ENCODE results near the gene GABRR2. TPM values are rescaled to one million over a fixed set of nuclear protein-coding genes. Genes with fewer than 3 reads are reported as not detected.

Gene GABRR2
- total RNA-seq, 1 donor from 2014 or later, result under 0.01 TPM

DNA sequence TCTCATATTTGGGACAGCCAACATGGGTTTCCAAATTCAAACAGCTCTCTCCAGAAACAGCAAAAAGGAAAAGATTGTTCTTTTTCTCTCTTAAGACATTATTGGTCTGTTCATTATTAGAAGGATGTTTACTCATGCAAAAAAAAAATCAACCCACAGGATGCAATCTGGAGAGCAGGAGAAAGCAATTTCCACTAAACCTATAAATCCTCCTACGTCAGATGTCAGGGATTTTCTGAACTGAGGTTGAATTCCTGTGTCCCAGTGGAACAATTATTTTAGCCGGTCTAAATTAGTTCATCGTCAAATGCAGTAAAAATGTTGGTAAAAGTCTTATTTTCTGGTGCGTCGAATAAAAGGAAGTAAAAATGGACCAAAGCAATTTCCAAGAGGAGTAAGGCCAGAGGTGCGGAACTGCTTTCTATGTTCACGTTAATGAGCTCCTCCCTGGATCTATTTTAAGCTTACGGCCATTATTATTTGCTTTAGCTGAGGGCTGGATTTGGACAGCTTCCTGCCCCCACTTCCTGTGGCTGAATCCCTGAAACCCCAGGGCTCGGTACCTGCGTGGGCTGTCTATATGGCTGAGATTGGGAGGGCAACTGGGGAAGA is 97.7 kb downstream of the GABRR2 start, which contains the start of gene GABRR1:
Gene GABRR1 (minus strand): TSS at position 60 of the 612 bp plus-strand sequence. CDS start 36 bp downstream, at position 24.
- FAIRE-seq (no peak), DNase-seq (ENCODE audit: low spot score in 2 of 2) (no peak)

DNA sequence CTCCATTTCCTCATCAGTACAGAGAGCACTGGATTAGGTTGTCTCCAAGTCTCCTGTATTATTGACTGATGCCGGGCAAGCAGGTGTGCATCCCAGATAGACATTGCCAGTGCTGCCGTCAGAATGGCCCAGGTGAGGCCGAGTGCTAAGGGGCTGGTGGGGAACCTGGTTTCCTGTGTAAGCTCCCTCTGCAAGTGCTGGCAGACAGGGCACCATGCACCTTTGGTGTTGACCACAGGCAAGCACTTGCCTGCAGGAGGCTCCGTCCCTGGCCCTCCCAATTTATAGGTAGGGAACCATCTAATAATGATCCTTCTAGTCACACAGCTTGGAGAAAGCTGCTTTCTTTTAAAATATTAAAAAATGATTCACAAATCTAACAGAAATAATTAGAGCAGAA is 98.7 kb downstream of the GABRR2 start:
- no peak for DNase-seq (ENCODE audit: low spot score in 2 of 2)
- FAIRE-seq, result no peak

DNA sequence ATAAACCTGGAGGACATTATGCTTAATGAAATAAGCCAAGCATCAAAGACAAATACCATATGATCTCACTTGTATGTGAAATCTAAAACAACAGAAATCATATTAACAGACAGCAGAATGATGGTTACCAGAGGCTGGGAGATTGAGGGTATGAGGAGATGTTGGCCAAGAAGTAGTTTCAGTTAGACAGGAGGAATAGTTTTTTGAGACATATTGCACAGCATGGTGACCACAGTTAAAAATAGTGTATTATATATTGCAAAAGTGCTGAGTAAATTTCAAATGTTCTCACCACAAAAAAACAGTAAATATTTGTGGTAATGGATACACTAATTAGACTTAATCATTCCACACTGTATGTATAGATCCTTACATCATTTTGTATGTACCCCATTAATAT is 99.7 kb downstream of the GABRR2 start:
- DNase-seq (ENCODE audit: low spot score in 2 of 2), result no peak
- no peak for FAIRE-seq

DNA sequence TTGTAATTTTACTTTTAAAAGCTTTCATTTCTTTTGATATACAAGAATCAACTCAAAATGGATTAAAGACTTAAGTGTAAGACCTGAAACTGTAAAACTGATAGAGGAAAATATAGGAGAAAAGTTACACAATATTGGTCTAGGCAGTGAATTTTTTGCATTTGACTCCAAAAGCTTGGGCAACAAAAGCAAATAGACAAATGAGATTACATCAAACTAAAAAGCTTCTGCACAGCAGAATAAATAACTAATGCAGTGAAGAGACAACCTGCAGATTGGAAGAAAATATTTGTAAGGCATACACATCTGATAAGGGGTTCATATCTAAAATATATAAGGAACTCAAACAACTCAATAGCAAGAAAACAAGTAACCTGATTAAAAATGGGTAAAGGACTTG is 100.9 kb downstream of the GABRR2 start:
- no peak for DNase-seq (ENCODE audit: low spot score in 2 of 2)
- no peak for FAIRE-seq

GRCh38 chr6:89212472-89212871 is 102.6 kb downstream of the GABRR2 start:
- DNase-seq (ENCODE audit: low spot score in 2 of 2) (no peak), FAIRE-seq (no peak)

DNA sequence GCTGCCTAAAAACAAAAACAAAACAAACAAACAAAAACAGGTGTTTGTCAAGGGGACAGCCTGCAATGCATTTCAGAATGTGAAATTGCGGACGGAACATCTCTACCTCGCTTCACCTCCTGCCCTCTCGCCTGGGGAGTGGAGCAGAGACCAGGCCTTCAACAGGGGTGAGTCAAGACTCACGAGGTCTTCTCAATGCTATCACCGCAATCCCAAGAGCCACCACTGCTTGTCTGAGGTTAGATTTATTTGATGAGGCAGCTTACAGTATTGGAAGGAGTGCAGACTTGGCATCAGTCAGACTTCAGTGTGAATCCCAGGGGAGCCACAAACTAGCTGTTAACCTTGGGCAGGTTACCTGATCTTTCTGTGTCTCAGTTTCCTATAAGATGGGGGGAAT is 105.6 kb downstream of the GABRR2 start:
- FAIRE-seq (no peak), DNase-seq (ENCODE audit: low spot score in 2 of 2) (no peak)

- DNase-seq (ENCODE audit: low spot score in 2 of 2), result no peak
- no peak for FAIRE-seq
Measured at GRCh38 chr6:89208551-89208950, 106.5 kb downstream of the GABRR2 start.

Other genes with a start within 250 kb of the GABRR2 start
- 72.6 TPM for gene PNRC1, start 234.5 kb downstream of the GABRR2 start, total RNA-seq
- gene SRSF12, start 197.2 kb downstream of the GABRR2 start, total RNA-seq, result 36.7 TPM
- gene PM20D2, start 169.2 kb downstream of the GABRR2 start, total RNA-seq, result 19.6 TPM
- not detected for gene GABRR1, start 97.9 kb downstream of the GABRR2 start, total RNA-seq
- 64.0 TPM for gene UBE2J1, start 37.4 kb upstream of the GABRR2 start, total RNA-seq
- 103 TPM for gene RRAGD, start 97.0 kb upstream of the GABRR2 start, total RNA-seq
- gene ANKRD6, start 117.9 kb upstream of the GABRR2 start, total RNA-seq, result 28.9 TPM

Measured in frontal cortex (tissue), 4 donors.